ENCODE measurements around the gene GLIS1. TPM values are rescaled to one million over a fixed set of nuclear protein-coding genes. Genes with fewer than 3 reads are reported as not detected.

Gene GLIS1
- total RNA-seq, 1 experiment from 2014 or later: 0.13 TPM

DNA sequence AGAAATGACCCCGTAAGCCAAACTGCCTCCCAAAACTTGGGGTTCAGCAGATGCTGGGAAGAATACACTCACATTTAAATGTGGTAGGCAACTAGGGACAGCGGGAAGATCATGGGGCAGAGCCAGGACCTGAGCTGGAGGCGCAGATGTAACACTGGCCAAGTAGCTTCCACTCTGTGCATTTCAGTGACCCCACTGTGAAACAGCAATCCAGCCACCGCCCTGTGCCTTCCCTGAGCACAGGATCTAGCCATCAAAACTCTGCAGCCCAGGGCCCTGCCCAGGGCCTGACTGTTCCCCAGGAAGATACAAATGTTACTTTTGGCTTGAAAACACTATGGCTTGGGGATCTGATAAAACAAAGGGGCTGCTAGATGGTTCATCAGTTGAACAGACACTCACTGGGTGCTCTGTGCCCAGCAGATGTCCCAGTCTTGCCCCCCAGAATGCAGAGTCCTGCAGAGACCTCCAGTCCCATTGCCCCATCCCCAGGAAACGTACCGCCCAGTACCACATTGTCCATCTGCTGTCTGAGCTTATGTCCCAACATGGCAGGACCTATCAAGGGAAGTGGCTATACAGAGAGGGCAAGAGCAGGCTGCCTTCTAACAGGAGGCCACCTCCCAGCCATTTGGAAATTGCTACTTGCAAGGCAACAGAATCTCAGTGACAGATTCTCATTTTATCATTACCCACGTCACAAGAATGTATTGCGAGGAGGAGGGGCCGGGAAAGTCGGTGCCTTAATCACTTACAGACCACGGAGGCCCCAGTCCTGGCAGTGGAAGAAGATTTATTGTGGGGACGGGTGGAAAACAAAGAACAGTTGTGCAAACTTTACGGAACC, 155.7 kb downstream of the GLIS1 start:
- no peak for DNase-seq (ENCODE audit: low spot score)
- intact Hi-C loops (cut with micrococcal nuclease; ENCODE audit: unreplicated experiment): no loop called here
- no peak overlapping the region for H3K27ac ChIP-seq (ENCODE audit: low read depth, low read length, poor library complexity, severe bottlenecking)
- no peaks in the 10 kb centered on the region for H3K9me3 ChIP-seq (ENCODE audit: low read depth, low read length, poor library complexity, severe bottlenecking)
- TF ChIP-seq, protein P1, sequence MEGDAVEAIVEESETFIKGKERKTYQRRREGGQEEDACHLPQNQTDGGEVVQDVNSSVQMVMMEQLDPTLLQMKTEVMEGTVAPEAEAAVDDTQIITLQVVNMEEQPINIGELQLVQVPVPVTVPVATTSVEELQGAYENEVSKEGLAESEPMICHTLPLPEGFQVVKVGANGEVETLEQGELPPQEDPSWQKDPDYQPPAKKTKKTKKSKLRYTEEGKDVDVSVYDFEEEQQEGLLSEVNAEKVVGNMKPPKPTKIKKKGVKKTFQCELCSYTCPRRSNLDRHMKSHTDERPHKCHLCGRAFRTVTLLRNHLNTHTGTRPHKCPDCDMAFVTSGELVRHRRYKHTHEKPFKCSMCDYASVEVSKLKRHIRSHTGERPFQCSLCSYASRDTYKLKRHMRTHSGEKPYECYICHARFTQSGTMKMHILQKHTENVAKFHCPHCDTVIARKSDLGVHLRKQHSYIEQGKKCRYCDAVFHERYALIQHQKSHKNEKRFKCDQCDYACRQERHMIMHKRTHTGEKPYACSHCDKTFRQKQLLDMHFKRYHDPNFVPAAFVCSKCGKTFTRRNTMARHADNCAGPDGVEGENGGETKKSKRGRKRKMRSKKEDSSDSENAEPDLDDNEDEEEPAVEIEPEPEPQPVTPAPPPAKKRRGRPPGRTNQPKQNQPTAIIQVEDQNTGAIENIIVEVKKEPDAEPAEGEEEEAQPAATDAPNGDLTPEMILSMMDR (conservative IDR thresholded peaks at IDR 0.05; ENCODE audit: low read depth, low read length): no peak
- no peak for TF ChIP-seq EZH2 (IDR thresholded peaks at IDR 0.05; ENCODE audit: borderline replicate concordance, low read depth, low read length, poor library complexity, severe bottlenecking)
- ChIA-PET POLR2A (ENCODE audit: low non-redundant PET) (no interaction called here), CTCF (no interaction called here)
- no peak overlapping the region for H3K4me3 ChIP-seq (ENCODE audit: low read depth, low read length, poor library complexity, severe bottlenecking)
- H3K36me3 ChIP-seq (ENCODE audit: insufficient read depth, low read length, poor library complexity, severe bottlenecking): no peaks in the 10 kb centered on the region
- no peaks in the 10 kb centered on the region for H3K27me3 ChIP-seq (replicated peaks; ENCODE audit: insufficient read depth, low read depth, low read length, poor library complexity)
- BruUV-seq (replicated peaks): no TSS peak
- no peaks in the 10 kb centered on the region for H3K4me1 ChIP-seq (ENCODE audit: insufficient read depth, low read length, poor library complexity, severe bottlenecking)

DNA sequence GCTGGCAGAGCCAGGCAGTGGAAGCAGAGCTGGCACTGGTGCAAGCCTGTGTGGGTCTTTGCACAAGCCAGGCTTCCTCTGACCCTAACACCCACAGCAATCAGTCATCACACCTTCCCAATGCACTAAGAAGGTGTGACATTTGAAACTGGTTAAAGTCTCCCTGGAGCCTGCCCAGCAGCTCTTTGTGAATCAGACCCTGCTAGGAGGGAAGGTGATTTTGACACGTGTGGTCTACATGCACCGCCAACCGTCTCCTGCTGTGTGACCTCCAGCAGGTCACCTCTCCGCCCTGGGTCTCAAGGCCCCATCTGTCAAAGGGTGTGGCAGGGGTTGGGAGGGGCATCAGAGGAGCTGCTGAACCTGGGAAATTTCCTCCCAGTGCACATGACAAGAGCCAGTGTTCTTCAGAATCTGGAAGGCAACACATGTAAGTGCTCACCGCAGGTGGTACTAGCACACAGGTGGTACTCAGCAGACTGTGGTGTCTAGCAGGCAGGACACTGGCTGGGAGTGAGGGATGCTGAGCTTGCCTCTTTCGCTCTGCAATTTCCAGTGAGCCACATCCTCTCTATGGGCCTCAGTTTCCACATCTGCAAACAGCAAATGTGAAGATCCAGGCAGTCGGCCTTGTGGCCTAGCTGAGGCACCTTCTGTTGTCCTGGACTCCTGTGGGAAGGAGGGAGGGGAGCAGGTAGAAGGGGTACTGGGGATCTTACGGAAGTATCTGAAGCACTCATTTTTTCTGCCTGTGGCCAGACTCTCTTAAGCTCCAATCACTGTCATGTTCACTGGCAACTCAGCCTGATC, 156.5 kb downstream of the GLIS1 start:
- intact Hi-C loops (cut with micrococcal nuclease; ENCODE audit: unreplicated experiment): no loop called here
- CTCF ChIA-PET: no interaction called here

DNA sequence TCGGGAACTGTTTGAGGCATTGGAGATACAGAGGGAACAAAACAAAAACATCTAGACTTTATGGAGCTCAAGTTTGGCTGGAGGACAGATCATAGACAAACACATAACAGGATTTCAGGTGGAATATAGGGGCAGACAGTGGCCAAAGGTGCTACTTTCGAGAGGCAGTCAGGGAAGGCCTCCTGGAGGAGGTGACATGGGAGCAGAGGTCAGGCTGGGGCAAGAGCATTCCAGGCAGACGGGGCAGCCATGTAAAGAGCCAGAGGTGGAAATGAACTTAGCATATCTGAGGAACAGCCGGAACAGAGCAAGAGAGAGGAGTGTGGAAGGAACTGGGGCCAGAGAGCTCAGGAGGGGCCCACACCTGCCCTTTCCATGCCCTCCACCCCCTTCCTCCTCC, 157.5 kb downstream of the GLIS1 start:
- H3K4me3 ChIP-seq (ENCODE audit: low read depth, low read length, poor library complexity, severe bottlenecking): no peak overlapping the region
- no peak for DNase-seq (ENCODE audit: low spot score)
- H3K4me1 ChIP-seq (ENCODE audit: insufficient read depth, low read length, poor library complexity, severe bottlenecking): no peaks in the 10 kb centered on the region
- intact Hi-C loops (cut with micrococcal nuclease; ENCODE audit: unreplicated experiment): no loop called here
- no peaks in the 10 kb centered on the region for H3K9me3 ChIP-seq (ENCODE audit: low read depth, low read length, poor library complexity, severe bottlenecking)
- no peaks in the 10 kb centered on the region for H3K27me3 ChIP-seq (replicated peaks; ENCODE audit: insufficient read depth, low read depth, low read length, poor library complexity)
- POLR2A ChIA-PET (ENCODE audit: low non-redundant PET): no interaction called here
- no peaks in the 10 kb centered on the region for H3K36me3 ChIP-seq (ENCODE audit: insufficient read depth, low read length, poor library complexity, severe bottlenecking)
- H3K27ac ChIP-seq (ENCODE audit: low read depth, low read length, poor library complexity, severe bottlenecking): no peak overlapping the region
- BruUV-seq (replicated peaks): no TSS peak
- TF ChIP-seq, protein P1 (conservative IDR thresholded peaks at IDR 0.05; ENCODE audit: low read depth, low read length): no peak
- no peak for TF ChIP-seq EZH2 (IDR thresholded peaks at IDR 0.05; ENCODE audit: borderline replicate concordance, low read depth, low read length, poor library complexity, severe bottlenecking)
- CTCF ChIA-PET: no interaction called here

More for the DNA sequence above, 156.5 kb downstream of the GLIS1 start:
- POLR2A ChIA-PET (ENCODE audit: low non-redundant PET): no interaction called here
- TF ChIP-seq, protein P1 (conservative IDR thresholded peaks at IDR 0.05; ENCODE audit: low read depth, low read length): no peak
- TF ChIP-seq EZH2 (IDR thresholded peaks at IDR 0.05; ENCODE audit: borderline replicate concordance, low read depth, low read length, poor library complexity, severe bottlenecking): no peak
- no peaks in the 10 kb centered on the region for H3K4me1 ChIP-seq (ENCODE audit: insufficient read depth, low read length, poor library complexity, severe bottlenecking)
- no peak overlapping the region for H3K27ac ChIP-seq (ENCODE audit: low read depth, low read length, poor library complexity, severe bottlenecking)
- H3K27me3 ChIP-seq (replicated peaks; ENCODE audit: insufficient read depth, low read depth, low read length, poor library complexity): no peaks in the 10 kb centered on the region
- no peak for DNase-seq (ENCODE audit: low spot score)
- H3K9me3 ChIP-seq (ENCODE audit: low read depth, low read length, poor library complexity, severe bottlenecking): no peaks in the 10 kb centered on the region
- BruUV-seq (replicated peaks): no TSS peak
- H3K36me3 ChIP-seq (ENCODE audit: insufficient read depth, low read length, poor library complexity, severe bottlenecking): no peaks in the 10 kb centered on the region
- no peak overlapping the region for H3K4me3 ChIP-seq (ENCODE audit: low read depth, low read length, poor library complexity, severe bottlenecking)

All from A673 (cell line).